Measurements from ENCODE around the gene NFIL3. TPM values are rescaled to one million over a fixed set of nuclear protein-coding genes. Genes with fewer than 3 reads are reported as not detected.
A peak's percentile ranks its signal among the peaks of the same experiment; 100 is the strongest.
"Not testable (repeated sequence)": the region's sequence is repeated elsewhere in the genome, so short reads cannot be mapped to it uniquely, and the experiment has no call there.

Gene NFIL3
- total and polyA plus RNA-seq, 5 donors from 2014 or later, result 0.55 to 8.2 (median 1.1) TPM

GRCh38 chr9:91376239-91376638, 47.4 kb downstream of the NFIL3 start:
- Mint-ChIP-seq H3K9me3 (peaks cover 0 to 1% (median 0%) of the 10 kb centered on the region in 7 donors), H3K36me3 (no peaks in the 10 kb centered on the region), H3K4me3 (no peak overlapping the region), H3K27ac (no peak overlapping the region), H3K4me1 (no peaks in the 10 kb centered on the region), H3K27me3 (peaks cover 49% of the 10 kb centered on the region)
- H3K4me1 ChIP-seq (ENCODE audit: control insufficient read depth, insufficient read depth, low read length, poor library complexity, severe bottlenecking), result no peaks in the 10 kb centered on the region
- H3K36me3 ChIP-seq (ENCODE audit: control insufficient read depth, insufficient read depth, low read length), result no peaks in the 10 kb centered on the region
- H3K27me3 ChIP-seq (ENCODE audit: control insufficient read depth, insufficient read depth, low read length), result peaks cover 11% of the 10 kb centered on the region
- no peak overlapping the region for H3K27ac ChIP-seq (ENCODE audit: insufficient read depth, low read length, poor library complexity, severe bottlenecking)
- no peak overlapping the region for H3K4me3 ChIP-seq (ENCODE audit: low read depth, low read length)
- ATAC-seq (ENCODE audit: low read depth in 2 of 2) (no peak), DNase-seq (peak in 1 of 3 donors; percentile 37)
- H3K9me3 ChIP-seq (ENCODE audit: control insufficient read depth in 2 of 2, low read length in 2 of 2), result no peaks in the 10 kb centered on the region

- Mint-ChIP-seq H3K4me1 (no peaks in the 10 kb centered on the region), H3K36me3 (no peaks in the 10 kb centered on the region), H3K27me3 (peaks cover 38% of the 10 kb centered on the region), H3K4me3 (no peak overlapping the region), H3K9me3 (no peaks in the 10 kb centered on the region), H3K27ac (no peak overlapping the region)
- Histone ChIP-seq H3K27ac (ENCODE audit: insufficient read depth, low read length, poor library complexity, severe bottlenecking) (no peak overlapping the region), H3K9me3 (ENCODE audit: control insufficient read depth in 2 of 2, low read length in 2 of 2) (no peaks in the 10 kb centered on the region), H3K27me3 (ENCODE audit: control insufficient read depth, insufficient read depth, low read length) (peaks cover 6% of the 10 kb centered on the region), H3K4me1 (ENCODE audit: control insufficient read depth, insufficient read depth, low read length, poor library complexity, severe bottlenecking) (no peaks in the 10 kb centered on the region), H3K4me3 (ENCODE audit: low read depth, low read length) (no peak overlapping the region), H3K36me3 (ENCODE audit: control insufficient read depth, insufficient read depth, low read length) (no peaks in the 10 kb centered on the region)
- DNase-seq, result no peak
- ATAC-seq (ENCODE audit: low read depth in 2 of 2), result no peak
Measured at GRCh38 chr9:91374939-91375338, 48.7 kb downstream of the NFIL3 start.

GRCh38 chr9:91371894-91372293, 51.7 kb downstream of the NFIL3 start:
- no peak overlapping the region for H3K27ac Mint-ChIP-seq

GRCh38 chr9:91370006-91370405, 53.6 kb downstream of the NFIL3 start:
- not testable (repeated sequence) for H3K4me1 ChIP-seq (ENCODE audit: control insufficient read depth, insufficient read depth, low read length, poor library complexity, severe bottlenecking); H3K27ac Mint-ChIP-seq; DNase-seq; H3K27me3 ChIP-seq (ENCODE audit: control insufficient read depth, insufficient read depth, low read length); ATAC-seq (ENCODE audit: low read depth in 2 of 2); H3K4me3 ChIP-seq (ENCODE audit: low read depth, low read length); H3K36me3 Mint-ChIP-seq; H3K9me3 Mint-ChIP-seq; H3K36me3 ChIP-seq (ENCODE audit: control insufficient read depth, insufficient read depth, low read length); H3K9me3 ChIP-seq (ENCODE audit: control insufficient read depth in 2 of 2, low read length in 2 of 2); H3K27ac ChIP-seq (ENCODE audit: insufficient read depth, low read length, poor library complexity, severe bottlenecking); H3K4me3 Mint-ChIP-seq; H3K4me1 Mint-ChIP-seq
- peaks cover 39% of the 10 kb centered on the region for H3K27me3 Mint-ChIP-seq

More at GRCh38 chr9:91371894-91372293, 51.7 kb downstream of the NFIL3 start:
- ATAC-seq (ENCODE audit: low read depth in 2 of 2), result no peak
- Mint-ChIP-seq H3K36me3 (no peaks in the 10 kb centered on the region), H3K4me3 (no peak overlapping the region), H3K4me1 (no peaks in the 10 kb centered on the region), H3K27me3 (peaks cover 30% of the 10 kb centered on the region), H3K9me3 (no peaks in the 10 kb centered on the region)
- Histone ChIP-seq H3K4me1 (ENCODE audit: control insufficient read depth, insufficient read depth, low read length, poor library complexity, severe bottlenecking) (no peaks in the 10 kb centered on the region), H3K27me3 (ENCODE audit: control insufficient read depth, insufficient read depth, low read length) (peaks cover 9% of the 10 kb centered on the region), H3K4me3 (ENCODE audit: low read depth, low read length) (no peak overlapping the region), H3K36me3 (ENCODE audit: control insufficient read depth, insufficient read depth, low read length) (no peaks in the 10 kb centered on the region), H3K9me3 (ENCODE audit: control insufficient read depth in 2 of 2, low read length in 2 of 2) (no peaks in the 10 kb centered on the region), H3K27ac (ENCODE audit: insufficient read depth, low read length, poor library complexity, severe bottlenecking) (no peak overlapping the region)
- DNase-seq, result no peak

- H3K36me3 ChIP-seq (ENCODE audit: control insufficient read depth, insufficient read depth, low read length), result no peaks in the 10 kb centered on the region
- peaks cover 16 to 28% (median 22%) of the 10 kb centered on the region in 4 donors for H3K4me1 Mint-ChIP-seq
- DNase-seq, result no peak
- no peak for ATAC-seq (ENCODE audit: low read depth in 2 of 2)
- no peaks in the 10 kb centered on the region for H3K9me3 Mint-ChIP-seq
- peaks cover 27% of the 10 kb centered on the region for H3K27me3 Mint-ChIP-seq
- H3K27ac Mint-ChIP-seq, result no peak overlapping the region
- H3K9me3 ChIP-seq (ENCODE audit: control insufficient read depth in 2 of 2, low read length in 2 of 2), result no peaks in the 10 kb centered on the region
- H3K27ac ChIP-seq (ENCODE audit: insufficient read depth, low read length, poor library complexity, severe bottlenecking), result no peak overlapping the region
- peaks cover 9% of the 10 kb centered on the region for H3K27me3 ChIP-seq (ENCODE audit: control insufficient read depth, insufficient read depth, low read length)
- H3K4me1 ChIP-seq (ENCODE audit: control insufficient read depth, insufficient read depth, low read length, poor library complexity, severe bottlenecking), result peaks cover 21% of the 10 kb centered on the region
- peak overlapping the region in 1 of 4 donors; percentile 42 for H3K4me3 Mint-ChIP-seq
- H3K36me3 Mint-ChIP-seq, result no peaks in the 10 kb centered on the region
- no peak overlapping the region for H3K4me3 ChIP-seq (ENCODE audit: low read depth, low read length)
Measured at GRCh38 chr9:91364702-91365101, 58.9 kb downstream of the NFIL3 start.

- no peaks in the 10 kb centered on the region for H3K36me3 Mint-ChIP-seq
- H3K27ac ChIP-seq (ENCODE audit: insufficient read depth, low read length, poor library complexity, severe bottlenecking), result no peak overlapping the region
- no peak overlapping the region for H3K4me3 ChIP-seq (ENCODE audit: low read depth, low read length)
- peak overlapping the region in 2 of 4 donors; percentile 73 to 91 for H3K4me3 Mint-ChIP-seq
- no peak overlapping the region for H3K27ac Mint-ChIP-seq
- H3K27me3 ChIP-seq (ENCODE audit: control insufficient read depth, insufficient read depth, low read length), result peaks cover 9% of the 10 kb centered on the region
- ATAC-seq (ENCODE audit: low read depth in 2 of 2), result no peak
- H3K4me1 ChIP-seq (ENCODE audit: control insufficient read depth, insufficient read depth, low read length, poor library complexity, severe bottlenecking), result peaks cover 28% of the 10 kb centered on the region
- peaks cover 23 to 35% (median 29%) of the 10 kb centered on the region in 4 donors for H3K4me1 Mint-ChIP-seq
- no peaks in the 10 kb centered on the region for H3K9me3 Mint-ChIP-seq
- H3K9me3 ChIP-seq (ENCODE audit: control insufficient read depth in 2 of 2, low read length in 2 of 2), result no peaks in the 10 kb centered on the region
- peaks cover 20% of the 10 kb centered on the region for H3K27me3 Mint-ChIP-seq
- H3K36me3 ChIP-seq (ENCODE audit: control insufficient read depth, insufficient read depth, low read length), result no peaks in the 10 kb centered on the region
- no peak for DNase-seq
Measured at GRCh38 chr9:91364005-91364404, 59.6 kb downstream of the NFIL3 start.

GRCh38 chr9:91362051-91362611, 61.5 kb downstream of the NFIL3 start:
- peak overlapping the region; percentile 68 for H3K27ac ChIP-seq (ENCODE audit: insufficient read depth, low read length, poor library complexity, severe bottlenecking)
- H3K27me3 ChIP-seq (ENCODE audit: control insufficient read depth, insufficient read depth, low read length), result no peaks in the 10 kb centered on the region
- no peaks in the 10 kb centered on the region for H3K9me3 ChIP-seq (ENCODE audit: control insufficient read depth in 2 of 2, low read length in 2 of 2)
- Mint-ChIP-seq H3K27ac (peak overlapping the region; percentile 83 to 94 (median 91)), H3K4me1 (peaks cover 33 to 49% (median 43%) of the 10 kb centered on the region in 4 donors), H3K9me3 (no peaks in the 10 kb centered on the region), H3K27me3 (peaks cover 9% of the 10 kb centered on the region), H3K4me3 (peak overlapping the region; percentile 93 to 99 (median 96)), H3K36me3 (no peaks in the 10 kb centered on the region)
- H3K36me3 ChIP-seq (ENCODE audit: control insufficient read depth, insufficient read depth, low read length), result peaks cover 2% of the 10 kb centered on the region
- H3K4me3 ChIP-seq (ENCODE audit: low read depth, low read length), result peak overlapping the region; percentile 85
- ATAC-seq (ENCODE audit: low read depth in 2 of 2), result no peak
- no peak for DNase-seq
- H3K4me1 ChIP-seq (ENCODE audit: control insufficient read depth, insufficient read depth, low read length, poor library complexity, severe bottlenecking), result peaks cover 41% of the 10 kb centered on the region

All from CD4-positive, CD25-positive, alpha-beta regulatory T cell (primary cell).